ENCODE measurements around the gene SLC30A9.
A peak's percentile ranks its signal among the peaks of the same experiment; 100 is the strongest.

SLC30A9 gene

GRCh38 chr4:42083816-42084215 is 93.5 kb downstream of the SLC30A9 start:
- peak; percentile 48 for DNase-seq (ENCODE audit: low read depth)
- H3K36me3 ChIP-seq (ENCODE audit: control insufficient read depth, insufficient read depth, low read length, severe bottlenecking), result peaks cover 31% of the 10 kb centered on the region

GRCh38 chr4:42088386-42088785 is 98.1 kb downstream of the SLC30A9 start:
- H3K4me3 ChIP-seq (ENCODE audit: low read length), result no peak overlapping the region
- no peak overlapping the region for H3K9ac ChIP-seq (ENCODE audit: low read length)
- no peak for DNase-seq (ENCODE audit: low read depth)
- H3K9me3 ChIP-seq (ENCODE audit: control insufficient read depth, low read length), result no peaks in the 10 kb centered on the region
- H3K36me3 ChIP-seq (ENCODE audit: control insufficient read depth, insufficient read depth, low read length, severe bottlenecking), result peaks cover 28% of the 10 kb centered on the region
- H3K27me3 ChIP-seq (replicated peaks; ENCODE audit: control insufficient read depth, insufficient read depth, low read length), result no peaks in the 10 kb centered on the region
- H3K4me1 ChIP-seq (ENCODE audit: control insufficient read depth, insufficient read depth, low read length), result peaks cover 8% of the 10 kb centered on the region

More at GRCh38 chr4:42083816-42084215, 93.5 kb downstream of the SLC30A9 start:
- no peaks in the 10 kb centered on the region for H3K9me3 ChIP-seq (ENCODE audit: control insufficient read depth, low read length)
- peaks cover 13% of the 10 kb centered on the region for H3K4me1 ChIP-seq (ENCODE audit: control insufficient read depth, insufficient read depth, low read length)
- no peaks in the 10 kb centered on the region for H3K27me3 ChIP-seq (replicated peaks; ENCODE audit: control insufficient read depth, insufficient read depth, low read length)
- peak overlapping the region; percentile 41 for H3K4me3 ChIP-seq (ENCODE audit: low read length)
- no peak overlapping the region for H3K9ac ChIP-seq (ENCODE audit: low read length)

DNA sequence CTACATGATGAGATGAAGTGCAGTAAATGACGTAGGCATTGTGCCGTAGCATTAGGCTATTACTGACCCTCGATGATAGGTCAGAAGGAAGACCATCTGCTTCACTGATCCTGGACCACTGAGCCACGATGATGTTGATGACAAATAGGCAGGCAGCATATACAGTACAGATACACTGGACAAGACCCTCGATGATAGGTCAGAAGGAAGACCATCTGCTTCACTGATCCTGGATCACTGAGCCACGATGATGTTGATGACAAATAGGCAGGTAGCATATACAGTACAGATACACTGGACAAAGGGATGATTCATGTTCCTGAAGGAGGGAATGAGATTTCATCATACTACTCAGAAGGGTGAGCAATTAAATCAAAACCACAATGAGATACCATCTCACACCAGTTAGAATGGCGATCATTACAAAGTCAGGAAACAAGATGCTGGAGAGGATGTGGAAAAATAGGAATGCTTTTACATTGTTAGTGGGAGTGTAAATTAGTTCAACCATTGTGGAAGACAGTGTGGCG is 111.2 kb downstream of the SLC30A9 start:
- Histone ChIP-seq H3K9me3 (ENCODE audit: control insufficient read depth, low read length) (no peaks in the 10 kb centered on the region), H3K4me3 (ENCODE audit: low read length) (no peak overlapping the region), H3K9ac (ENCODE audit: low read length) (no peak overlapping the region), H3K27me3 (replicated peaks; ENCODE audit: control insufficient read depth, insufficient read depth, low read length) (no peaks in the 10 kb centered on the region), H3K4me1 (ENCODE audit: control insufficient read depth, insufficient read depth, low read length) (peaks cover 6% of the 10 kb centered on the region), H3K36me3 (ENCODE audit: control insufficient read depth, insufficient read depth, low read length, severe bottlenecking) (no peaks in the 10 kb centered on the region)
- DNase-seq (ENCODE audit: low read depth), result no peak

GRCh38 chr4:42104521-42104920 is 114.2 kb downstream of the SLC30A9 start:
- peaks cover 2% of the 10 kb centered on the region for H3K4me1 ChIP-seq (ENCODE audit: control insufficient read depth, insufficient read depth, low read length)
- no peaks in the 10 kb centered on the region for H3K27me3 ChIP-seq (replicated peaks; ENCODE audit: control insufficient read depth, insufficient read depth, low read length)
- DNase-seq (ENCODE audit: low read depth), result peak; percentile 66
- H3K36me3 ChIP-seq (ENCODE audit: control insufficient read depth, insufficient read depth, low read length, severe bottlenecking), result no peaks in the 10 kb centered on the region
- H3K4me3 ChIP-seq (ENCODE audit: low read length), result no peak overlapping the region
- H3K9me3 ChIP-seq (ENCODE audit: control insufficient read depth, low read length), result no peaks in the 10 kb centered on the region
- no peak overlapping the region for H3K9ac ChIP-seq (ENCODE audit: low read length)

DNA sequence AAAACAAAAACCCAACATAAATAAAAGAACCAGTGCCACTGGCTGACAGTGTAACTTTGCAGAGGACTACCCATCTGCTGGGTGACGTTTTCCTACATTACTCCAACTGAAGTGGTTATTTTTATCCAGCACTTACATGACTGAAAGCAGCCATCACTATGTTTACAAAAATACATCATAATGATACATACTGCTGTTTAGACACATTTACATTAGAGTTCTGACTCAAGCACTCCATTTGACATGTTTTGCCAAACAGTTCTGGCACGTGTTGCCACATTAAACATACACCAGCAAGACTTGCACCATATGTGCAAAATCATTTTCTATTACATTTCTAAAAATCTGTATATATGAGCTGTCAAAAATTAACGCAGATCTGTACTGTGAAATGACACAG is 122.5 kb downstream of the SLC30A9 start:
- Histone ChIP-seq H3K9ac (ENCODE audit: low read length) (no peak overlapping the region), H3K4me1 (ENCODE audit: control insufficient read depth, insufficient read depth, low read length) (no peaks in the 10 kb centered on the region), H3K9me3 (ENCODE audit: control insufficient read depth, low read length) (no peaks in the 10 kb centered on the region), H3K27me3 (replicated peaks; ENCODE audit: control insufficient read depth, insufficient read depth, low read length) (peaks cover 22% of the 10 kb centered on the region), H3K4me3 (ENCODE audit: low read length) (no peak overlapping the region), H3K36me3 (ENCODE audit: control insufficient read depth, insufficient read depth, low read length, severe bottlenecking) (no peaks in the 10 kb centered on the region)
- no peak for DNase-seq (ENCODE audit: low read depth)

- no peaks in the 10 kb centered on the region for H3K4me1 ChIP-seq (ENCODE audit: control insufficient read depth, insufficient read depth, low read length)
- no peaks in the 10 kb centered on the region for H3K36me3 ChIP-seq (ENCODE audit: control insufficient read depth, insufficient read depth, low read length, severe bottlenecking)
- H3K27me3 ChIP-seq (replicated peaks; ENCODE audit: control insufficient read depth, insufficient read depth, low read length), result peaks cover 29% of the 10 kb centered on the region
- DNase-seq (ENCODE audit: low read depth), result no peak
- no peak overlapping the region for H3K9ac ChIP-seq (ENCODE audit: low read length)
- H3K9me3 ChIP-seq (ENCODE audit: control insufficient read depth, low read length), result no peaks in the 10 kb centered on the region
- no peak overlapping the region for H3K4me3 ChIP-seq (ENCODE audit: low read length)
These were observed 129.6 kb downstream of the SLC30A9 start for GRCh38 chr4:42119886-42120285.

DNA sequence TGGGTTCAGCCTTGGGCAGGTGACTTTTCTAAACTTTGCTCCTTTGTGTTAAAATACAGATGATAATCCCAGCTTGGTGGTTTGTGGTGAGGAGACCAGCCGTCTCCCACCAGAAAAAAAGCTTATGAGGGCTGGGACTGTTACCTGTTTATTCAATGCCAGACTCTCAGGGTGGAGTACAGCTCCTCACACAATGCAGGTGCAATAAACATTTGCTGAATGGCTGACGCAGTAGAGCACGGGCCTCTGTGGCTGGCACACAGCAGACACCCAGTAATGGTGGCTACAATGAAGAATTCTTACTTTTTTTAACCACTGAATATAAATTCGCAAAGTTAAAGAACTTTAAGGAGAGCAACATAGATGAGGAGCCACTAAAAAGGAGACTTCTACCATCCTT is 131.9 kb downstream of the SLC30A9 start:
- DNase-seq (ENCODE audit: low read depth), result no peak
- no peak overlapping the region for H3K9ac ChIP-seq (ENCODE audit: low read length)
- no peak overlapping the region for H3K4me3 ChIP-seq (ENCODE audit: low read length)
- H3K36me3 ChIP-seq (ENCODE audit: control insufficient read depth, insufficient read depth, low read length, severe bottlenecking), result no peaks in the 10 kb centered on the region
- peaks cover 31% of the 10 kb centered on the region for H3K27me3 ChIP-seq (replicated peaks; ENCODE audit: control insufficient read depth, insufficient read depth, low read length)
- no peaks in the 10 kb centered on the region for H3K4me1 ChIP-seq (ENCODE audit: control insufficient read depth, insufficient read depth, low read length)
- H3K9me3 ChIP-seq (ENCODE audit: control insufficient read depth, low read length), result no peaks in the 10 kb centered on the region

DNA sequence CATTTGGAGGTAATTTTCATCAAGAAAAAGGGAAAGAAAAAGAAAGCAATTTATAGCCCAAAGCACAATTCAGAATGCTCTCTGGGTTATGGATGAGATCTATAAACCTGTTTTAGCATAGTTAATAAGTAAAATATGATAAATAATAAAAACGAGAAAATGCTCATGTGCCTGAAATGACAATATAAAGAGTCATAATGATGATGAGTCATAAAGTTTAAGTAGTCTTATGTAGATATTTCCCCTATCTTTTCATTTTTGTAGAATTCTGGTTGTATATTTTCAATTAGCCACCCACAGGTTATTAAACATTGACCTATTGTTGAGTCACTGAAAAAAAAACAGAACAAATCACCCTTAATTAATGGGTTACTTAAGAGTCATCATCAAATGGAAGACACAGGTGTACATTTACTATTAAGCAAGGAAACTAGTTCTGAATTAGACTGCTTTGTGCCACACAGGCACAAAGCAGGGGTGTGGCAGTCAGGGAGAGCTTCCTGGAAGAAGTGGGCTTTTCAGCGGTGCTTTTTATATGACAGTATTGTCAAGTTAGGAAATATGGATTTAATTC is 132.8 kb downstream of the SLC30A9 start:
- H3K9me3 ChIP-seq (ENCODE audit: control insufficient read depth, low read length), result no peaks in the 10 kb centered on the region
- peaks cover 25% of the 10 kb centered on the region for H3K27me3 ChIP-seq (replicated peaks; ENCODE audit: control insufficient read depth, insufficient read depth, low read length)
- H3K36me3 ChIP-seq (ENCODE audit: control insufficient read depth, insufficient read depth, low read length, severe bottlenecking), result no peaks in the 10 kb centered on the region
- H3K9ac ChIP-seq (ENCODE audit: low read length), result no peak overlapping the region
- DNase-seq (ENCODE audit: low read depth), result no peak
- no peaks in the 10 kb centered on the region for H3K4me1 ChIP-seq (ENCODE audit: control insufficient read depth, insufficient read depth, low read length)
- H3K4me3 ChIP-seq (ENCODE audit: low read length), result no peak overlapping the region

DNA sequence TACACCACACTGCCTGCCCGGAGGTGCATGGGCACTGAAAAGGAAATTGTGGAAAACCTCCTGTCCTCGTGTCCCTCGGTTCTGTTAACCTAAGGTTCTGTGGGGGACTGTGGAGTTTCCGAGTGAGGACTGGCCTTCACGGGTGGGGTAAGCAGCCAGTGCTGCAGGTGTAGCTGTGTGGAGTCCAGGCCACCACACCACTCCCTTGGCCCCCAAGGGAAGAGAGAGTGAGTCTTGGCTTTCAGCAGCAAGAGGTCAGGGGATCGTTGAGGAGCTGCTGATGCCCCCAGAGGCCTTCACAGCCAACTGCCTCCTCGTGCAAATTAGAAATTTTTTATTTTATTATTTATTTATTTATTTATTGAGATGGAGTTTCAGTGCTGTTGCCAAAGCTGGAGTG is 141.8 kb downstream of the SLC30A9 start:
- Histone ChIP-seq H3K9ac (ENCODE audit: low read length) (no peak overlapping the region), H3K36me3 (ENCODE audit: control insufficient read depth, insufficient read depth, low read length, severe bottlenecking) (no peaks in the 10 kb centered on the region), H3K4me1 (ENCODE audit: control insufficient read depth, insufficient read depth, low read length) (no peaks in the 10 kb centered on the region), H3K4me3 (ENCODE audit: low read length) (no peak overlapping the region), H3K9me3 (ENCODE audit: control insufficient read depth, low read length) (peaks cover 5% of the 10 kb centered on the region), H3K27me3 (replicated peaks; ENCODE audit: control insufficient read depth, insufficient read depth, low read length) (no peaks in the 10 kb centered on the region)
- no peak for DNase-seq (ENCODE audit: low read depth)

- no peak for DNase-seq (ENCODE audit: low read depth)
- no peak overlapping the region for H3K9ac ChIP-seq (ENCODE audit: low read length)
- no peak overlapping the region for H3K4me3 ChIP-seq (ENCODE audit: low read length)
- no peaks in the 10 kb centered on the region for H3K36me3 ChIP-seq (ENCODE audit: control insufficient read depth, insufficient read depth, low read length, severe bottlenecking)
- H3K4me1 ChIP-seq (ENCODE audit: control insufficient read depth, insufficient read depth, low read length), result no peaks in the 10 kb centered on the region
- no peaks in the 10 kb centered on the region for H3K27me3 ChIP-seq (replicated peaks; ENCODE audit: control insufficient read depth, insufficient read depth, low read length)
- peaks cover 5% of the 10 kb centered on the region for H3K9me3 ChIP-seq (ENCODE audit: control insufficient read depth, low read length)
These were observed 142.7 kb downstream of the SLC30A9 start for GRCh38 chr4:42133006-42133405.

DNA sequence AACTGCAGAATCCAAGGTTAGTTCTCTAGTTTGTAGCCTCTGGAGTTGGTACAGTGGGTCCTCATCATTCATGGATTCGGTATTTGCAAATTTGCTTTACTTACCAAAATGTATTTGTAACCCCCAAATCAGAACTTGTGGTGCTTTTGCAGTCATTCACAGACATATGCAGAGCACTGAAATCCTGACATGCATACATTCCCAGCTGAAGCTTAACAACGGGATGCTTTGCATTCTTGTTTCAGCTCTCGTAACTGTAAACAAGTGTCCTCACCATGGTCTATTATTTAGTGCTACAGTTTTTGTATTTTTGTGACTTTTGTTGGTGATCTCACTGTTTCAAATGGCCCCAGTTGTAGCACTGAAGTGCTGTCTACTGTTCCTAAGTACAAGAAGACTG is 146.0 kb downstream of the SLC30A9 start:
- Histone ChIP-seq H3K27me3 (replicated peaks; ENCODE audit: control insufficient read depth, insufficient read depth, low read length) (no peaks in the 10 kb centered on the region), H3K9me3 (ENCODE audit: control insufficient read depth, low read length) (peaks cover 12% of the 10 kb centered on the region), H3K36me3 (ENCODE audit: control insufficient read depth, insufficient read depth, low read length, severe bottlenecking) (no peaks in the 10 kb centered on the region), H3K4me3 (ENCODE audit: low read length) (no peak overlapping the region), H3K9ac (ENCODE audit: low read length) (no peak overlapping the region), H3K4me1 (ENCODE audit: control insufficient read depth, insufficient read depth, low read length) (no peaks in the 10 kb centered on the region)
- DNase-seq (ENCODE audit: low read depth), result no peak

Measured in adipocyte (in vitro differentiated cells).